Peyer's patch (tissue), 4 donors: ENCODE measurements around the gene CEP85L.

Experiments used
- POLR2A ChIP-seq, 2 donors: fragments of 450-650 bp; IDR thresholded peaks; one replicate each; pipeline ENCODE4 v1.5.1; 2017; ENCODE audit warnings: antibody characterized with exemption in 2 of 2, mild to moderate bottlenecking in 2 of 2, moderate library complexity in 2 of 2
- TF ChIP-seq, protein P1 (sequence below), 6 experiments: fragments of 450-650 bp in 4 of 6; fragments of 200-600 bp in 2 of 6; sonication (generic) in 1 of 6; IDR thresholded peaks; one replicate each; pipeline ENCODE4 v1.5.1; 2017 to 2019; ENCODE audit warnings: antibody characterized with exemption in 6 of 6, mild to moderate bottlenecking in 3 of 6, moderate library complexity in 1 of 6

DNA sequence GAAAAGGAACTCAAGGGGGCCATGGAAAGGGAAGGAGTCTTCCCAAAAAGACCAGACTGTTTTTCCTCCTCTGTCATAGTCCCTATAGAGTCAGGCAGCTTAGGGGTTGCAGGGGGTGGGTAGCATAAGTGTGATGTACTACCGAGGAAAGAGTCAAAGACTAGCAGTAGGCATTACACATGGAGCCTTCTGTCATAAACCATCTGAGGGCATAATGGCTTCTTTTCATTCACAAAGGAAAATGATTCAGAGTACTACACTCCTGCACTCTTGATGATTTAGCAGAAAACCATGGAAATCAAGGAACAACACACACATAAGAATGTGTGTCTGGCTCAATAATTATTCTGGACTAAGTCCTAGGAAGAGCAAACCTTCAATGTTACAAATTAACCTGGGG is 88.4 kb downstream of the CEP85L start:
- TF ChIP-seq POLR2A (IDR thresholded peaks at IDR 0.05): no peak
- TF ChIP-seq, protein P1, sequence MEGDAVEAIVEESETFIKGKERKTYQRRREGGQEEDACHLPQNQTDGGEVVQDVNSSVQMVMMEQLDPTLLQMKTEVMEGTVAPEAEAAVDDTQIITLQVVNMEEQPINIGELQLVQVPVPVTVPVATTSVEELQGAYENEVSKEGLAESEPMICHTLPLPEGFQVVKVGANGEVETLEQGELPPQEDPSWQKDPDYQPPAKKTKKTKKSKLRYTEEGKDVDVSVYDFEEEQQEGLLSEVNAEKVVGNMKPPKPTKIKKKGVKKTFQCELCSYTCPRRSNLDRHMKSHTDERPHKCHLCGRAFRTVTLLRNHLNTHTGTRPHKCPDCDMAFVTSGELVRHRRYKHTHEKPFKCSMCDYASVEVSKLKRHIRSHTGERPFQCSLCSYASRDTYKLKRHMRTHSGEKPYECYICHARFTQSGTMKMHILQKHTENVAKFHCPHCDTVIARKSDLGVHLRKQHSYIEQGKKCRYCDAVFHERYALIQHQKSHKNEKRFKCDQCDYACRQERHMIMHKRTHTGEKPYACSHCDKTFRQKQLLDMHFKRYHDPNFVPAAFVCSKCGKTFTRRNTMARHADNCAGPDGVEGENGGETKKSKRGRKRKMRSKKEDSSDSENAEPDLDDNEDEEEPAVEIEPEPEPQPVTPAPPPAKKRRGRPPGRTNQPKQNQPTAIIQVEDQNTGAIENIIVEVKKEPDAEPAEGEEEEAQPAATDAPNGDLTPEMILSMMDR (IDR thresholded peaks at IDR 0.05): no peak
